GM04503 (cell line): ENCODE measurements around the gene SLC16A12.

Experiments
- DNase-seq: peaks from one replicate; pipeline ENCODE4 v3.0.0-alpha.2; 2012; ENCODE audit warnings: low read depth

Gene SLC16A12

GRCh38 chr10:89390476-89391225 is 144.7 kb downstream of the SLC16A12 start:
- DNase-seq: no peak

- no peak for DNase-seq
Measured at GRCh38 chr10:89389254-89389653, 146.1 kb downstream of the SLC16A12 start.

- DNase-seq: no peak
Measured at GRCh38 chr10:89388806-89389205, 146.6 kb downstream of the SLC16A12 start.

- no peak for DNase-seq
Measured at GRCh38 chr10:89384474-89385340, 150.7 kb downstream of the SLC16A12 start.

GRCh38 chr10:89382757-89383156 is 152.6 kb downstream of the SLC16A12 start:
- no peak for DNase-seq
